ENCODE measurements around the gene BAZ1A.
"Not testable (repeated sequence)": the region's sequence is repeated elsewhere in the genome, so short reads cannot be mapped to it uniquely, and the experiment has no call there.

BAZ1A gene

GRCh38 chr14:34782031-34782430 lies 93.1 kb downstream of the BAZ1A start:
- DNase-seq, result no peak

- DNase-seq, result no peak
Observed at GRCh38 chr14:34781242-34781641, 93.9 kb downstream of the BAZ1A start.

DNA sequence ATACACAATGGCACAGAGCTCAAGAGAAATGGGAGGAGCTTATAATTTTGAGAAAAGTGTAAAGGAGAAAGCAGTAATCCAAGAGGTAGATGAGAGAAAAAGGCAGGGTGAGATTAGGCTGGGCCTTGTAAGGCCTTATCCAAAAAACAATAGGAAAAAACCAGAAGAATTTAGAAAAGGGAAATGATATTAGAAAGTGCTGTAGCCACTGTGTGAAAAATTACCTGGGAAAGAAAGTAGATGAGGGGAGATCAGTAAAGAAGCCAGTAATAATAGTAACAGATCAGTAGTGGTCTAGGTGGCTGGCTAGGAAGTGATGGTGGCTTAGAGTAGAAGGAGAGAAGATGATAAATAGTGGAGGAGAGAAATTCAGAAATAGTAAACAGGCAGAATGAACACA lies 94.5 kb downstream of the BAZ1A start:
- no peak for DNase-seq

- DNase-seq, result no peak
Observed at GRCh38 chr14:34778744-34779143, 96.4 kb downstream of the BAZ1A start.

DNA sequence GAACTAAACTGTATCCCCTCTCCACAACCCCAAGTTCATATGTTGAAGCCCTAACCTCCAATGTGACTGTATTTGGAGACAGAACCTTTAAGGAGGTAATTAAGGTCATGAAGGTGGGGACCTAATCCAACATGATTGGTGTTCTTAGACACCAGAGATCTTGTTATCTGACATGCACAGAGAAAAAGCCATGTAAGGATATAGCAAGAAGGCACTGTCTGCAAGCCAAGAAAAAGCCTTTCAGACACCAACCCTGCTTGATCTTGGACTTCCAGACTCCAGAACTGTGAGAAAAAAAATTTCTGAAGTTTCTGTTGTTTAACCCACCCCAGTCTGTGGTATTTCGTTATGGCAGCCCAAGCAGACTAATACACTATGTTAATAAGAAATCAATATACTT lies 98.5 kb downstream of the BAZ1A start:
- no peak for DNase-seq

DNA sequence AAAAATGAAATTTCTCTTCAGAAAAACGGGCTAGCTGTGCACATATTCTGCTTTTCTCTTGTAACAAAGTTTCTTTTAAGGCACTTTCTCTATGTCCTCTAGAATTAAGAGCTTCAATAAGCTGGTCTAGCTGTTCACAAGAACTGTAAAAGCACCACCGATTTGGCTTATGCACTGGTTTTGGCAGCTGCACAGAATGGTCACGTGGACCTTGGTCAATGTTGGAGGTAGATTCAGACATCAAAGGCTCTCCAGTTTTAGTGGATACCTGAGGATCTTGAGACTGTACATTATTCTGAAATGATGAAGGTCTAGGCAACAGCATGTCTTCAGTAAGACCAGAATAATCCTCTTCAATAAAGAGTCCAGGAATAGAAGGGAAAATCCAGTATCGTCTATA lies 99.2 kb downstream of the BAZ1A start:
- no peak for DNase-seq

DNA sequence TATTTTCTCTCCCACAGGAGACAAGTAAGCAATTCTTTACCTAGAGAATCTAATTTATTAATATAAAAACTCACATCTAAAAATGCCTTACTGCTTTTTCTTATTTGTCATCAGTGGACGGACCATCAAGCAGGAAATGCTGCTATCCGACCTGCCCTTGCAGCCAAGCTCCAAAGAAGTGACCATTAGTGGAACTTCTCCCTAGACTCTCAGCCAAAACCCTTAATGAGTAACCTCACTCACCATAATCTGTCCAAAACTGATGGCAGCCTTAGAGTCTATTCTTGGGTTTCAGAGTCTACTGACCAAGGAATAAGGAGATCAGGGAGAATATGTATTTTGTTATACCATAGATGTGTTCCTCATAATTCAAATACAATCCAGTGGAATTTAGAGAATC lies 99.8 kb downstream of the BAZ1A start:
- DNase-seq, result no peak

DNA sequence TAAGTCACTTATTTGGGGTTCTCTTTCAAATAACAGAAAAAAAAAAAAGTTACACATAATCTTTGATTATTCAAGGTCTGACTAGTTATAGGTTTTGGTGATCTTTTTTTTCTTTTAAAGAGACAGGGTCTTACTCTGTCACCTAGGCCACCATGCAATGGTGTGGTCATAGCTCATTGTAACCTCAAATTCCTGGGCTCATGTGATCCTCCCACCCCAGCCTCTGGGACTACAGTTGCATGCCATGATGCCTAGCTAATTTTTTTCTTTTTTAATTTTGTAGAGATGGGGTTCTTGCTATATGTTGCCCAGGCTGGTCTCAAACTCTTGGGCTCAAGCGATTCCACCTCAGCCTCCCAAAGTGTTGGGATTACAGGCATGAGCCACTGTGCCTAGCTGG lies 104.3 kb downstream of the BAZ1A start:
- DNase-seq, result no peak

DNA sequence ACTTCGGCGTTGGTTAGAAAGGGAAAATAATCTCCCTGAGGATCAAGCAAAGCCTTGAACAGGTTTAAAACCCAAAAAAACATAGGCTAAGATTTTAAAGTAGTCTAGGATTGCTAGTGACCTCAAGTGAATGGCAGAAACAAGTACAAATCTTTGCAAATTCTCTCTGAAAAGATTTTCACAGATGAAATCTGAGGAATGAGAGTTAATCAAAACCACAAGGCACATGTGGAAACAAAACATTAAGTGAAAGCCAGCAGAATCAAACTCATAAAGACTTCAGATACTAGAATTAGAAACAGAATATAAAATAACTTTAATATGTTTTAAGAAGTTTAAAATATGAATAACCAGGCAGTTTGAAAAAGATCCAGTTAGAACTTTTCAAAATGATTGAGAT lies 108.6 kb downstream of the BAZ1A start:
- no peak for DNase-seq

- no peak for DNase-seq
Observed at GRCh38 chr14:34766060-34766459, 109.1 kb downstream of the BAZ1A start.

DNA sequence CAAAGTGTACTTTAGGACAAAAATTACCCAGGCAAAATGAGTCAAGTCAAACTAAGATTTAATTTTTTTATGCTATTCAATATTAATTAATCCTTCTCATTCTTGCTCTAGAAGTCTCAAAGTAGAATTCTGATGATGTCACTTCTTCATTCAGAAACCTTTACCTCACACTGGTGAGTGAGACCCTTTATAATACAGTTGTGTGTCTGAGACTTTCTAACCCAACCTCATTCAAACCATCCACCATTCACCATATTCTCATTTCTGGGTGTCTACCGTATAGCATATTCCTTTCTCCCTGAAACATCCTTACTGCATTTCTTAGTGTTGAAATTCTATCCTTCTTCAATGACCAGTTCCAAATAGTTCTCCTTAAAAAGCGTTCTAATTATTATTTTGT lies 119.9 kb downstream of the BAZ1A start:
- DNase-seq, result no peak

- DNase-seq, result no peak
Observed at GRCh38 chr14:34754687-34755086, 120.5 kb downstream of the BAZ1A start.

DNA sequence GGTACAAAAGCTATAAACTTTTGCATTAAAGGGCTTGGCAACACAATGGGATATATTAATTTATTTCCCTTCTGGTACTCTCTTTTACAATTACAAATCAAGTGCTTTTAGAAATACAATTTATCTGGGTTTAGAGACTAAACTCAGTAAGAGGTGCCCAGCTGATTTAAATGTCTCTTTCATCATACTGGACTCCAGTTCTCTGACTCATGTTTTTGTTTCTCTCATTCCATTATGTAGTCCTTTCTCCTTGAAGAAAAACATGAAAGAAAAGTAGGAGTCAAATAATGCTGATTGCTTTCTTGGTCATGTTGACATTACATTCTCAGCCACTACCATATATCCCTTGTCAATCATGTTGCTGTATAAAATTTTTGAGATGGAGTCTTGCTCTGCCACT lies 124.5 kb downstream of the BAZ1A start:
- DNase-seq, result no peak

- no peak for DNase-seq
Observed at GRCh38 chr14:34750233-34750632, 124.9 kb downstream of the BAZ1A start.

DNA sequence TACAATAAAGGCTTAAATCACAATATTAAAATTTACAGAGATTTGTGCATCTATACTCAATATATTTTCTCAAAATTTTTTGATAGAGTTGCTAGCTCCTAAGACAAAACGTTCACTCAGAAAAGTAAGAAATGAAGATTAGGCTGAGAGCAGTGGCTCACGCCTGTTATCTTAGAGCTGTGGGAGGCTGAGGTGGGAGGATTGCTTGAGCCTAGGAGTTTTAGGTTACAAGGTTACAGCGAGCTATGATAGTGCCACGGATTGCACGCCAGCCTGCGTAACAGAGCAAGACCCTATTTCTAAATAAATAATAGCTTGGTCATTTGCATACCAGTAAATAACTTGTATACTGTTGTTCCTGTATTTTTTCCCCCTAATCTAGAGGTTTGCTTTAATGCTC lies 125.8 kb downstream of the BAZ1A start:
- DNase-seq, result no peak

DNA sequence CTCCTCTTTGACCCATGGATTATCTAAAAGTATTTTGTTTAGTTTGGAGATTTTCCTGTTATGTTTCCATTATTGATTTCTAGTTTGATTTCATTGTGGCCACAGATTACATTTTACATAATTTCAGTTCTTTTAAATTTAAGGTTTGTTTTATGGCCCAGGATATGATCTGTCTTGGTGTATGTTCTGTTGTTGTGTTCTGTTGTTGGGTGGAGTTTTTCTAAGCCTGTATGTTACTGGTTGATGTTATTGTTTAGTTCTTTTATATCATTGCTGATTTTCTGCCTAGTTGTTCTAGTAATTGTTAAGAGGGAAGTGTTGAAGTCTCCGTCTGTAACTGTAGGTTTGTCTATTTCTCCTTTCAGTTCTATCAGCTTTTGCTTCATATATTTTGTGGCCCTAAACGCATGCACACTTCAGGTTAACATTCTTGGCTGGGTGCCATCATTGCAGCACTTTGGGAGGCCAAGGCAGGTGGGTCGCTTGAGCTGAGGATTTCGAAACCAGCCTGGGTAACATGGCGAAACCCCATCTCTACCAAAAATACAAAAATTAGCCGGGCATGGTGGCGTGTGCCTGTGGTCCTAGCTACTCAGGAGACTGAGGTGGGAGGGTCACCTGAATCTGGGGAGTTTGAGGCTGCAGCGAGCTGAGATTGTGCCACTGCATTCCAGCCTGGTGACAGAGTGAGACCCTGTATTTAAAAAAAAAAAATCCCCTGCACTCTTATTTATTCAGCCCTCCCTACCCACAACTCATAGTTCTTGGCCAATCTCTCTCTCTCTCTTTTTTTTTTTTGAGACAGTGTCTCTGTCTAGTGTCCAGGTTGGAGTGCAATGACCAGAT lies 132.7 kb downstream of the BAZ1A start:
- peak in 1 of 2 donors; percentile 6 for DNase-seq

DNA sequence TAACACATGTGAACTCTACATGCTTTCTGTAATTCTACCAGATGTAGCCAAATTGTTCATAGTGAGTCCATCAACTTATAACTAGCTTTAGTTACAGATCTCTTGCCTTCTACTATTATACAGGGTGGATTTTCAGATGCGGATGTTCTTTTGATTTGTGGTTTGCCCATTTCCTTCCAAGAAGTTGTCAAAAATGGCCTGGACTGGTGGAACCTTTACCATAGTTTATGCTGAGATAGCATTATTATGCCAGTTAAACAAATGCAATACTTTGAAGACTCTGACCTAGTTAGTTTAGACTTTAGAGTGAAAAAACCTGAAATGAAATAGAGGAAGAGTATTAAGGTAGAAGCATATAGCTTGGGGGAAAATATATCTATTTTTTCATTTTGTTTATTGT lies 133.3 kb downstream of the BAZ1A start:
- DNase-seq, result peak in 1 of 2 donors; percentile 61

GRCh38 chr14:34740139-34740538 lies 135.0 kb downstream of the BAZ1A start:
- not testable (repeated sequence) for DNase-seq

GRCh38 chr14:34737079-34737478 lies 138.1 kb downstream of the BAZ1A start:
- not testable (repeated sequence) for DNase-seq

GRCh38 chr14:34733245-34733644 lies 141.9 kb downstream of the BAZ1A start:
- no peak for DNase-seq

GRCh38 chr14:34732802-34733201 lies 142.4 kb downstream of the BAZ1A start:
- DNase-seq, result no peak

DNA sequence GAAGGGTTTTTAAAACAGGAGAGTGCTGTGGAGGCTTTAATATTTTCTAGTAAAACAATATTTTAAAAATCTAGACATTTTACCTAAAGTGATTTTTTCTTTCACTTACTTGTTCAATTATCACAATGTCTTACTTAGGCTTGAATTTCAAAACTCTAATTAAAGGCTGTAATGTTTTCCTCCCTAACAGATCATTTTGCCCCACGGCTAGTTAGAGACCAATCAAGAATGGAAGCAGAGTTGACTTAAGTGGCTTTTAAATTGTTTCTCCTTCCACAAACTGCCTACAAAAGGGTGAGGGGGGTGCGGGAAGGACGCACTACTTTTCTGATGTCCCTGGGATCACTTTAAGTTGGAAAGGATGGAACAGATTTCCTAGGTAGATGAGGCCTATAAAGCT lies 151.3 kb downstream of the BAZ1A start:
- DNase-seq, result no peak

GRCh38 chr14:34722723-34723545 lies 152.2 kb downstream of the BAZ1A start:
- peak; percentile 27 to 61 for DNase-seq

DNA sequence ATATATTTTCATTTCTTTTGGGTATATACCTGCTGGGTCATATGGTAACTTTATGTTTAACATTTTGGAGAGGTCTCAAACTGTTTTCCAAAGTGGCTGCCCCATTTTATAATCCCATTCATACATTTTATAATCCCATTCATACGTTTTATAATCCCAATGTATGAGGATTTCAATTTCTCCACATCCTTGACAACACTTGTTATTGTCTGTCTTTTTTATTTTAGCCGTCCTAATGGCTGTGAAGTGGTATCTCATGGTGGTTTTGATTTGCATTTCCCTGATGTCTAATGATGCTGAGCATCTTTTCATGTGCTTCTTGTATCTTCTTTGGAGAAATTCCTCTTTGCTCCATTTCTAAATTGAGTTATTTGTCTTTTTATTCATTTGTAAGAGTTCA lies 154.0 kb downstream of the BAZ1A start:
- no peak for DNase-seq

Measured in CD4-positive, alpha-beta T cell treated with Interleukin-4 for 1 hour (primary cell).